Glutamatergic neuron (in vitro differentiated cells): ENCODE results near the gene SLC36A2. TPM values are rescaled to one million over a fixed set of nuclear protein-coding genes. Genes with fewer than 3 reads are reported as not detected.

Experiments used
- DNase-seq: peaks from one replicate; pipeline ENCODE4 v3.0.0; 2022
- H3K27ac Mint-ChIP-seq: one replicate; pipeline ENCODE4 v1.8.0; 2020; ENCODE audit warnings: mild to moderate bottlenecking, mixed read lengths, inconsistent platforms; ENCODE audit not compliant: unreplicated experiment
- H3K27me3 Mint-ChIP-seq: one replicate; pipeline ENCODE4 v1.8.0; 2020; ENCODE audit warnings: mild to moderate bottlenecking, moderate library complexity, mixed read lengths, inconsistent platforms; ENCODE audit not compliant: unreplicated experiment
- H3K36me3 Mint-ChIP-seq: one replicate; pipeline ENCODE4 v1.8.0; 2020; ENCODE audit warnings: mild to moderate bottlenecking, mixed read lengths, inconsistent platforms; ENCODE audit not compliant: unreplicated experiment
- H3K4me1 Mint-ChIP-seq: one replicate; pipeline ENCODE4 v1.8.0; 2020; ENCODE audit warnings: mild to moderate bottlenecking, low read depth, mixed read lengths, inconsistent platforms; ENCODE audit not compliant: unreplicated experiment
- H3K4me3 Mint-ChIP-seq: one replicate; pipeline ENCODE4 v1.8.0; 2020; ENCODE audit warnings: mild to moderate bottlenecking, mixed read lengths, inconsistent platforms; ENCODE audit not compliant: unreplicated experiment
- H3K9me3 Mint-ChIP-seq: one replicate; pipeline ENCODE4 v1.8.0; 2020; ENCODE audit warnings: mild to moderate bottlenecking, moderate library complexity, mixed read lengths, inconsistent platforms; ENCODE audit not compliant: unreplicated experiment
- total RNA-seq: library from RNA; stranded (reverse); fragmentation: NEBNext Ultra II Directional; extraction: Animal tissue kit (Norgen Biotek cat#: 25700); gene quantifications from one replicate; pipeline ENCODE4 v1.2.1, GENCODE V29; 2021; ENCODE audit not compliant: unreplicated experiment
- TF ChIP-seq, protein P1 (sequence below): fragments of 200-600 bp; sonication (generic); IDR thresholded peaks from one replicate; pipeline ENCODE4 v1.5.0; 2021; ENCODE audit not compliant: partially characterized antibody, unreplicated experiment

Gene SLC36A2
- total RNA-seq, 1 donor from 2014 or later = not detected

DNA sequence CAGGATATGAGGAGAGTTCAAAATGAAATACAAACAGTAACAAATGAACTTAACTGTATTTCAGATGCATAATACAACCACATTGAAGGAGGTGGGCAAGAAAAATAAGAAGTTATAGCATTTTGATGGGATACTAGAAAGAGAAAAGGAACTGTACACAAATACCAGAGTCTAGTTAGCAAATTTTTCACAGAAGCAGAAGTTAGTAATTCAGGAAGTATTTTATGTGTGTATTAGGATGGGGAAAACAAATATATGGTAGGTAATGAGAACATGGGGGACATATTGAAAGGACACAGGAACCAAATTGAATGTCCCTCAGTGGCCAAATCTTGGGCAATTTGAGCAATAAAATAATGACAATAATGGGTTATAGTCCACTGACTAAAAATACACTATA lies 76.0 kb downstream of the SLC36A2 start:
- DNase-seq = no peak
- Mint-ChIP-seq H3K4me3 (no peak overlapping the region), H3K36me3 (no peaks in the 10 kb centered on the region), H3K27me3 (no peaks in the 10 kb centered on the region), H3K4me1 (no peaks in the 10 kb centered on the region), H3K27ac (no peak overlapping the region), H3K9me3 (no peaks in the 10 kb centered on the region)
- TF ChIP-seq, protein P1, sequence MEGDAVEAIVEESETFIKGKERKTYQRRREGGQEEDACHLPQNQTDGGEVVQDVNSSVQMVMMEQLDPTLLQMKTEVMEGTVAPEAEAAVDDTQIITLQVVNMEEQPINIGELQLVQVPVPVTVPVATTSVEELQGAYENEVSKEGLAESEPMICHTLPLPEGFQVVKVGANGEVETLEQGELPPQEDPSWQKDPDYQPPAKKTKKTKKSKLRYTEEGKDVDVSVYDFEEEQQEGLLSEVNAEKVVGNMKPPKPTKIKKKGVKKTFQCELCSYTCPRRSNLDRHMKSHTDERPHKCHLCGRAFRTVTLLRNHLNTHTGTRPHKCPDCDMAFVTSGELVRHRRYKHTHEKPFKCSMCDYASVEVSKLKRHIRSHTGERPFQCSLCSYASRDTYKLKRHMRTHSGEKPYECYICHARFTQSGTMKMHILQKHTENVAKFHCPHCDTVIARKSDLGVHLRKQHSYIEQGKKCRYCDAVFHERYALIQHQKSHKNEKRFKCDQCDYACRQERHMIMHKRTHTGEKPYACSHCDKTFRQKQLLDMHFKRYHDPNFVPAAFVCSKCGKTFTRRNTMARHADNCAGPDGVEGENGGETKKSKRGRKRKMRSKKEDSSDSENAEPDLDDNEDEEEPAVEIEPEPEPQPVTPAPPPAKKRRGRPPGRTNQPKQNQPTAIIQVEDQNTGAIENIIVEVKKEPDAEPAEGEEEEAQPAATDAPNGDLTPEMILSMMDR = no peak

DNA sequence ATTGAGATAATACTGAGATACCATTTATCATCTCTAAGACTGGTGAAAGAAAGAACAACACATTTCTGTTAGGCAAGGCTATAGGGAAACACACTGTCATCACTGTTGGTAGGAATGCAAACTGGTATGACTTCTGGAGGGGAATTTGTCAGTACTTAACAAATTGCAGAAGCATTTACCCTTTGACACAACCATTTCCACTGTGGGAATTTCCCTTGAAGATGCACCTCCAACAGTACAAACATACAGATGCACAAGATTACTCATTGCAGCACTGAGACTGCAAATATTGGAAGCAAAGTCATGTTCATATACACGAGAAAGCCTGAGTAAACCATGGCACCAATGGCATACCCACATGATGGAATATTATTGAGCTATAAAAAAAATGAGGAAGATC lies 76.8 kb downstream of the SLC36A2 start:
- Mint-ChIP-seq H3K4me3 (no peak overlapping the region), H3K4me1 (no peaks in the 10 kb centered on the region), H3K9me3 (no peaks in the 10 kb centered on the region), H3K36me3 (no peaks in the 10 kb centered on the region), H3K27me3 (no peaks in the 10 kb centered on the region), H3K27ac (no peak overlapping the region)
- TF ChIP-seq, protein P1 = no peak
- DNase-seq = no peak

DNA sequence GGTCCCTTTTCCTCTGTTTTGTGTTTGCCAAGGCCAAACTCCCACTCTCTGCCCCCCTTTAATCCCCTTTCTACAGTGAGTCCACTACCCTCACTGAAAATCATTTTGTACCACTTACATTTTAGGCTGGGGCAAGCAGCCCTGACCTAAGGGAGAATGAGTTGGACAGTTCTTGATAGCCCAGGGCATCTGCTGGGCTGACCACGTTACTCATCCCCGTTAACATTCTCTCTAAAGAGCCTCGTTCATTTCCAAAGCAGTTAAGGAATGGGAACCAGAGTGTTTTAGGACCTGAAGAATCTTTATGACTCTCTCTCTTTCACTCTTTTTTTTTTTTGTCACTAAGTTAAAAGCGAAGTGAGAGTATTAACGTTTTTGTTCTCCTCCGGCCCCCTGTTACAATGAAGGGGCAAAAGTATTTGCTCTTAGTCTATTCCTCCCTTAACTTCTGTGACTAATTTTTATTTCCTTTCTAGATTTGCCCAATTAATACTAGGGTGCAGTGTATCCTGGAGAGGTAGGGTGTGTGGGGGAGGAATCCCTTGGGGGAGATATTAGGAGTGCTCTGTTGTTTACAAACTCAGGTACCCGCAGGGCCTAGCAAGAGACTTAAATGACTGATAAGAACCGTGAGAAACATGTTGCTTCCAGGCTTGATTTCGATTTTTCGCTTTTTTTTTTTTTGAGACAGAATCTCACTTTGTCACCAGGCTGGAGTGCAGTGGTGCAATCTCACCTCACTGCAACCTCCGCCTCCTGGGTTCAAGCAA lies 79.7 kb downstream of the SLC36A2 start:
- peaks cover 2% of the 10 kb centered on the region for H3K27me3 Mint-ChIP-seq
- TF ChIP-seq, protein P1 = no peak
- no peaks in the 10 kb centered on the region for H3K4me1 Mint-ChIP-seq
- no peaks in the 10 kb centered on the region for H3K9me3 Mint-ChIP-seq
- H3K4me3 Mint-ChIP-seq = no peak overlapping the region
- no peak for DNase-seq
- H3K36me3 Mint-ChIP-seq = no peaks in the 10 kb centered on the region
- H3K27ac Mint-ChIP-seq = no peak overlapping the region

Other genes with a start within 250 kb of the SLC36A2 start
- gene ANXA6, start 189.8 kb downstream of the SLC36A2 start, total RNA-seq = 143 TPM
- 2.0 TPM for gene CCDC69, start 123.5 kb downstream of the SLC36A2 start, total RNA-seq
- 13.7 TPM for gene GM2A, start 94.4 kb downstream of the SLC36A2 start, total RNA-seq
- not detected for gene SLC36A3, start 43.8 kb downstream of the SLC36A2 start, total RNA-seq
- gene SLC36A1, start 100.0 kb upstream of the SLC36A2 start, total RNA-seq = 117 TPM
- 0.02 TPM for gene FAT2, start 243.8 kb upstream of the SLC36A2 start, total RNA-seq